Heart left ventricle (tissue), 16 donors: ENCODE results near the gene C16orf86. TPM values are rescaled to one million over a fixed set of nuclear protein-coding genes. Genes with fewer than 3 reads are reported as not detected.

Experiments
- ATAC-seq, 4 donors: fragments of 200-7000 bp; cut with Tn5 transposase; one replicate each; pipeline ENCODE4 v1.9.1; 2020 to 2022; ENCODE audit warnings: moderate library complexity in 4 of 4, mild to moderate bottlenecking in 3 of 4, moderate number of reproducible peaks in 1 of 4
- DNase-seq, 5 donors: peaks; one replicate each; pipeline ENCODE4 v3.0.0-alpha.2; 2020
- H3K27ac ChIP-seq, 12 donors: fragments of 200-600 bp; sonication (generic) in 4 of 12; one replicate each; pipeline versions ENCODE4 v1.5.0 to v1.8.0; 2016 to 2022; ENCODE audit warnings: mild to moderate bottlenecking in 2 of 12
- H3K27me3 ChIP-seq, 9 donors: fragments of 200-600 bp; sonication (generic) in 2 of 9; one replicate each; pipeline versions ENCODE4 v1.5.1 to v1.8.0; 2016 to 2022; ENCODE audit warnings: mild to moderate bottlenecking in 3 of 9
- H3K36me3 ChIP-seq, 9 donors: fragments of 200-600 bp; sonication (generic) in 2 of 9; one replicate each; pipeline versions ENCODE4 v1.5.0 to v1.8.0; 2018 to 2022; ENCODE audit warnings: mild to moderate bottlenecking in 2 of 9
- H3K4me1 ChIP-seq, 12 donors: fragments of 200-600 bp; sonication (generic) in 4 of 12; one replicate each; pipeline versions ENCODE4 v1.5.0 to v1.8.0; 2016 to 2022; ENCODE audit warnings: mild to moderate bottlenecking in 3 of 12
- H3K4me3 ChIP-seq, 12 donors: fragments of 200-600 bp; sonication (generic) in 4 of 12; one replicate each; pipeline versions ENCODE4 v1.5.0 to v1.8.0; 2017 to 2022; ENCODE audit warnings: mild to moderate bottlenecking in 9 of 12, moderate library complexity in 4 of 12
- H3K9me3 ChIP-seq, 12 donors: fragments of 200-600 bp; sonication (generic) in 4 of 12; one replicate each; pipeline versions ENCODE4 v1.5.0 to v1.8.0; 2016 to 2022; ENCODE audit warnings: mild to moderate bottlenecking in 1 of 12
- CTCF ChIP-seq, 12 donors: fragments of 200-600 bp; sonication (generic) in 4 of 12; IDR thresholded peaks; one replicate each; pipeline versions ENCODE4 v1.5.0 to v1.8.0; 2018 to 2022; ENCODE audit warnings: antibody characterized with exemption in 12 of 12, mild to moderate bottlenecking in 5 of 12
- POLR2A ChIP-seq, 2 donors: fragments of 450-650 bp; IDR thresholded peaks; one replicate each; pipeline ENCODE4 v1.6.1; 2017; ENCODE audit warnings: antibody characterized with exemption in 2 of 2, mild to moderate bottlenecking in 2 of 2, moderate library complexity in 2 of 2
- WGBS, 4 donors: extraction: QIAGEN DNeasy Blood & Tissue Kit in 2 of 4; methylation state at CpG; one replicate each; pipeline versions ENCODE4 v1.1.5 to v1.1.7; 2013 to 2018; 5-methylcytosine and 5-hydroxymethylcytosine counted together
- intact Hi-C, 10 donors: fragments of 100-400 bp; cut with DNase I; formaldehyde crosslinking; loops; one replicate each; pipeline versions ENCODE4 v1.11.1 to v1.14.2; 2022
- polyA plus RNA-seq, 2 donors: library from polyadenylated mRNA; stranded (reverse); fragments of 200-250 nt; gene quantifications; one replicate each; pipeline ENCODE4 v1.2.3, GENCODE V29; 2013
- total RNA-seq, 9 donors: library from RNA; depleted of rRNA in 2 of 9; stranded (reverse); fragments of >200 nt in 2 of 9; fragmentation: NEBNext Ultra II Directional in 3 of 9; extraction: Animal tissue kit (Norgen Biotek cat#: 25700) in 3 of 9; gene quantifications; one replicate each; pipeline versions ENCODE4 v1.1.0 to v1.2.4, GENCODE V29; 2016 to 2023
- donor health status: ischemic (EF 13 %, LVEDD 7.1; RV severe dilation, severe dysfunction).
- donor health status: healthy with polysubstance abuse.
- donor health status: DM: no; HTN: yes; CAD: no.
- donor health status: DM: no; HTN: no; CAD: no.
- donor health status: ischemic (EF 25% LVEDD 6.9; RV normal size, moderate dysfunction).
- donor health status: ischemic (EF 25% LVEDD 5.7; RV mildly dilated, moderate dysfunction).
- donor health status: healthy.
- donor health status: DM: yes; HTN: yes; CAD: no.
- donor health status: ischemic (EF 35%, LVEDD 5.7; RV mildly dilated, moderate dysfunction).
- donor health status: nonischemic (EF 11% LVEDD 7.7; RV severe dilation, severe dysfunction).
- donor health status: DM: yes; HTN: yes; CAD: no.
- donor health status: PGD.
- donor health status: ischemic (EF 29% LVEDD 5.4; RV normal size, mild dysfunction).
- donor health status: nonischemic (EF 23%, LVEDD 6.1; RV moderate dilation, normal function).

C16orf86 gene
- total and polyA plus RNA-seq, 11 donors, result 2.1 to 11.6 (median 4.3) TPM

GRCh38 chr16:67661886-67662652 lies 4.5 kb upstream of the C16orf86 start:
- peak in 2 of 5 donors; percentile 17 to 29 for DNase-seq
- WGBS, 4 donors, result 91 to 95% (median 95%) methylated on average over 12 to 34 of the region's 34 CpGs
- Histone ChIP-seq H3K36me3 (peaks cover 0 to 21% (median 0%) of the 10 kb centered on the region in 9 donors), H3K4me1 (peaks cover 4 to 36% (median 29%) of the 10 kb centered on the region in 12 donors), H3K27ac (no peak overlapping the region), H3K9me3 (no peaks in the 10 kb centered on the region), H3K27me3 (no peaks in the 10 kb centered on the region), H3K4me3 (no peak overlapping the region)
- ATAC-seq, result no peak
- TF ChIP-seq CTCF (IDR thresholded peaks at IDR 0.05), result no peak
- TF ChIP-seq POLR2A (IDR thresholded peaks at IDR 0.05), result no peak
- intact Hi-C loops, result loop anchor here in 2 of 10 donors (2.0 to 10.0 kb wide), 2 partner anchors 99 to 173 kb away; partner anchors contain the start of gene CTCF (in 1 of the 2)

GRCh38 chr16:67662653-67663010 lies 4.0 kb upstream of the C16orf86 start:
- Histone ChIP-seq H3K4me1 (peaks cover 4 to 42% (median 34%) of the 10 kb centered on the region in 12 donors), H3K36me3 (peaks cover 0 to 21% (median 0%) of the 10 kb centered on the region in 9 donors), H3K9me3 (no peaks in the 10 kb centered on the region), H3K4me3 (no peak overlapping the region), H3K27ac (no peak overlapping the region), H3K27me3 (no peaks in the 10 kb centered on the region)
- ATAC-seq (no peak), DNase-seq (peak in 1 of 5 donors; percentile 9)
- intact Hi-C loops, result loop anchor here in 1 of 10 donors (10.0 kb wide), 1 partner anchor 172 kb away; no protein-coding TSS in a partner anchor
- TF ChIP-seq CTCF (IDR thresholded peaks at IDR 0.05), result no peak

GRCh38 chr16:67663151-67663876 lies 3.3 kb upstream of the C16orf86 start:
- Histone ChIP-seq H3K36me3 (peaks cover 0 to 18% (median 0%) of the 10 kb centered on the region in 9 donors), H3K9me3 (no peaks in the 10 kb centered on the region), H3K27ac (no peak overlapping the region), H3K4me3 (no peak overlapping the region), H3K4me1 (peaks cover 4 to 49% (median 39%) of the 10 kb centered on the region in 12 donors), H3K27me3 (no peaks in the 10 kb centered on the region)
- intact Hi-C loops, result loop anchor here in 1 of 10 donors (10.0 kb wide), 1 partner anchor 171 kb away; no protein-coding TSS in a partner anchor
- TF ChIP-seq CTCF (IDR thresholded peaks at IDR 0.05) (peak in 1 of 12 donors; percentile 18), POLR2A (IDR thresholded peaks at IDR 0.05) (no peak)
- WGBS, 4 donors, result 66 to 84% (median 83%) methylated on average over 10 to 25 of the region's 25 CpGs
- ATAC-seq (no peak), DNase-seq (peak in 2 of 5 donors; percentile 27 to 32)

GRCh38 chr16:67663877-67664222 lies 2.8 kb upstream of the C16orf86 start:
- Histone ChIP-seq H3K36me3 (peaks cover 0 to 14% (median 0%) of the 10 kb centered on the region in 9 donors), H3K27ac (no peak overlapping the region), H3K9me3 (no peaks in the 10 kb centered on the region), H3K4me1 (peaks cover 4 to 48% (median 37%) of the 10 kb centered on the region in 12 donors), H3K4me3 (no peak overlapping the region), H3K27me3 (no peaks in the 10 kb centered on the region)
- TF ChIP-seq POLR2A (IDR thresholded peaks at IDR 0.05) (no peak), CTCF (IDR thresholded peaks at IDR 0.05) (peak in 2 of 12 donors; percentile 1 to 2)
- intact Hi-C loops, result loop anchor here in 1 of 10 donors (10.0 kb wide), 1 partner anchor 171 kb away; no protein-coding TSS in a partner anchor
- peak in 1 of 5 donors; percentile 17 for DNase-seq
- no peak for ATAC-seq
- 90 to 98% (median 96%) methylated on average over 5 to 6 of the region's 6 CpGs for WGBS, 4 donors
